ENCODE results near the gene INTS15. TPM values are rescaled to one million over a fixed set of nuclear protein-coding genes. Genes with fewer than 3 reads are reported as not detected.
"Not testable (repeated sequence)": the region's sequence is repeated elsewhere in the genome, so short reads cannot be mapped to it uniquely, and the experiment has no call there.

Gene INTS15
- total RNA-seq, 2 donors from 2014 or later, result 50.5 to 50.7 TPM

GRCh38 chr7:6563936-6564770 is 25.7 kb upstream of the INTS15 start:
- H3K27ac Mint-ChIP-seq, result peak overlapping the region; percentile 56
- H3K9me3 ChIP-seq (ENCODE audit: control insufficient read depth, low read length, poor library complexity, severe bottlenecking), result no peaks in the 10 kb centered on the region
- H3K4me3 Mint-ChIP-seq, result no peak overlapping the region
- no peak for DNase-seq
- H3K36me3 Mint-ChIP-seq (ENCODE audit: low read depth), result peaks cover 2% of the 10 kb centered on the region
- H3K4me1 Mint-ChIP-seq, result no peaks in the 10 kb centered on the region
- no peak for ATAC-seq
- H3K27me3 Mint-ChIP-seq, result no peaks in the 10 kb centered on the region

GRCh38 chr7:6565655-6566054 is 24.2 kb upstream of the INTS15 start:
- no peak for ATAC-seq
- Mint-ChIP-seq H3K4me1 (no peaks in the 10 kb centered on the region), H3K4me3 (no peak overlapping the region), H3K27me3 (no peaks in the 10 kb centered on the region), H3K36me3 (ENCODE audit: low read depth) (no peaks in the 10 kb centered on the region), H3K27ac (no peak overlapping the region)
- DNase-seq, result no peak
- H3K9me3 ChIP-seq (ENCODE audit: control insufficient read depth, low read length, poor library complexity, severe bottlenecking), result no peaks in the 10 kb centered on the region

GRCh38 chr7:6567886-6568285 is 21.9 kb upstream of the INTS15 start:
- DNase-seq (no peak), ATAC-seq (no peak)
- H3K9me3 ChIP-seq (ENCODE audit: control insufficient read depth, low read length, poor library complexity, severe bottlenecking), result no peaks in the 10 kb centered on the region
- Mint-ChIP-seq H3K27ac (no peak overlapping the region), H3K4me1 (peaks cover 3% of the 10 kb centered on the region), H3K4me3 (no peak overlapping the region), H3K36me3 (ENCODE audit: low read depth) (no peaks in the 10 kb centered on the region), H3K27me3 (peaks cover 5% of the 10 kb centered on the region)

GRCh38 chr7:6571160-6571779 is 18.6 kb upstream of the INTS15 start:
- H3K27ac Mint-ChIP-seq, result no peak overlapping the region
- no peaks in the 10 kb centered on the region for H3K36me3 Mint-ChIP-seq (ENCODE audit: low read depth)

GRCh38 chr7:6575281-6576023 is 14.4 kb upstream of the INTS15 start:
- ATAC-seq (no peak), DNase-seq (no peak)
- Mint-ChIP-seq H3K36me3 (ENCODE audit: low read depth) (peaks cover 2% of the 10 kb centered on the region), H3K27me3 (peaks cover 5% of the 10 kb centered on the region), H3K4me3 (peak overlapping the region; percentile 47), H3K4me1 (peaks cover 11% of the 10 kb centered on the region), H3K27ac (no peak overlapping the region)
- no peaks in the 10 kb centered on the region for H3K9me3 ChIP-seq (ENCODE audit: control insufficient read depth, low read length, poor library complexity, severe bottlenecking)

More at GRCh38 chr7:6571160-6571779, 18.6 kb upstream of the INTS15 start:
- ATAC-seq (no peak), DNase-seq (no peak)
- peaks cover 3% of the 10 kb centered on the region for H3K4me1 Mint-ChIP-seq
- H3K9me3 ChIP-seq (ENCODE audit: control insufficient read depth, low read length, poor library complexity, severe bottlenecking), result no peaks in the 10 kb centered on the region
- no peak overlapping the region for H3K4me3 Mint-ChIP-seq
- H3K27me3 Mint-ChIP-seq, result peaks cover 5% of the 10 kb centered on the region

GRCh38 chr7:6576024-6576866 is 13.6 kb upstream of the INTS15 start:
- ATAC-seq, result no peak
- H3K4me1 Mint-ChIP-seq, result peaks cover 11% of the 10 kb centered on the region
- H3K9me3 ChIP-seq (ENCODE audit: control insufficient read depth, low read length, poor library complexity, severe bottlenecking), result no peaks in the 10 kb centered on the region
- no peak overlapping the region for H3K27ac Mint-ChIP-seq
- H3K4me3 Mint-ChIP-seq, result peak overlapping the region; percentile 47
- H3K27me3 Mint-ChIP-seq, result peaks cover 5% of the 10 kb centered on the region
- H3K36me3 Mint-ChIP-seq (ENCODE audit: low read depth), result peaks cover 2% of the 10 kb centered on the region
- DNase-seq, result no peak

GRCh38 chr7:6576867-6577368 is 12.9 kb upstream of the INTS15 start:
- H3K36me3 Mint-ChIP-seq (ENCODE audit: low read depth); ATAC-seq; H3K27ac Mint-ChIP-seq; DNase-seq; H3K9me3 ChIP-seq (ENCODE audit: control insufficient read depth, low read length, poor library complexity, severe bottlenecking); H3K27me3 Mint-ChIP-seq: not testable (repeated sequence)
- Mint-ChIP-seq H3K4me1 (peaks cover 11% of the 10 kb centered on the region), H3K4me3 (peak overlapping the region; percentile 91)

- peak; percentile 95 for ATAC-seq
- H3K9me3 ChIP-seq (ENCODE audit: control insufficient read depth, low read length, poor library complexity, severe bottlenecking), result no peaks in the 10 kb centered on the region
- peak within 1 kb of the TSS; percentile 90 for H3K27ac Mint-ChIP-seq
- H3K4me3 Mint-ChIP-seq, result peak within 1 kb of the TSS; percentile 91
- peaks cover 2% of the 10 kb centered on the region for H3K36me3 Mint-ChIP-seq (ENCODE audit: low read depth)
- H3K27me3 Mint-ChIP-seq, result peaks cover 4% of the 10 kb centered on the region
- DNase-seq, result peak; percentile 67 to 73 (median 73)
- peaks cover 10% of the 10 kb centered on the region for H3K4me1 Mint-ChIP-seq
Measured at GRCh38 chr7:6577369-6578113, 12.3 kb upstream of the INTS15 start, which contains the start of gene ZDHHC4. ZDHHC4 (plus strand) TSS chr7:6577454; CDS start chr7:6580562, 3,108 bp downstream.

- no peaks in the 10 kb centered on the region for H3K9me3 ChIP-seq (ENCODE audit: control insufficient read depth, low read length, poor library complexity, severe bottlenecking)
- Mint-ChIP-seq H3K36me3 (ENCODE audit: low read depth) (peaks cover 2% of the 10 kb centered on the region), H3K27me3 (no peaks in the 10 kb centered on the region), H3K27ac (peak overlapping the region; percentile 90), H3K4me1 (peaks cover 8% of the 10 kb centered on the region), H3K4me3 (peak overlapping the region; percentile 91)
- ATAC-seq (no peak), DNase-seq (no peak)
Measured at GRCh38 chr7:6578114-6579084, 11.4 kb upstream of the INTS15 start.

- ATAC-seq (no peak), DNase-seq (no peak)
- Mint-ChIP-seq H3K4me1 (peaks cover 8% of the 10 kb centered on the region), H3K36me3 (ENCODE audit: low read depth) (peaks cover 2% of the 10 kb centered on the region), H3K4me3 (peak overlapping the region; percentile 91), H3K27me3 (no peaks in the 10 kb centered on the region), H3K27ac (peak overlapping the region; percentile 75)
- H3K9me3 ChIP-seq (ENCODE audit: control insufficient read depth, low read length, poor library complexity, severe bottlenecking), result no peaks in the 10 kb centered on the region
Measured at GRCh38 chr7:6579446-6579845, 10.4 kb upstream of the INTS15 start.

- not testable (repeated sequence) for H3K27ac Mint-ChIP-seq; H3K4me3 Mint-ChIP-seq; H3K27me3 Mint-ChIP-seq; ATAC-seq; H3K4me1 Mint-ChIP-seq; DNase-seq; H3K9me3 ChIP-seq (ENCODE audit: control insufficient read depth, low read length, poor library complexity, severe bottlenecking); H3K36me3 Mint-ChIP-seq (ENCODE audit: low read depth)
Measured at GRCh38 chr7:6585746-6586432, 3.9 kb upstream of the INTS15 start.

Measured in T-helper 17 cell (primary cell).